Measurements from ENCODE around the gene PCBD1. TPM values are rescaled to one million over a fixed set of nuclear protein-coding genes. Genes with fewer than 3 reads are reported as not detected.

PCBD1 gene
- total RNA-seq, 1 donor from 2014 or later = 54.6 TPM

- no peak for TF ChIP-seq CTCF (IDR thresholded peaks at IDR 0.05; ENCODE audit: insufficient read depth, low read depth, low read length)
- no peak for TF ChIP-seq EZH2 (IDR thresholded peaks at IDR 0.05; ENCODE audit: insufficient read depth, low read length)
- H3K27me3 ChIP-seq (ENCODE audit: insufficient read depth, low read length) = peaks cover 3% of the 10 kb centered on the region
- FAIRE-seq = no peak
- H3K4me1 ChIP-seq (ENCODE audit: insufficient read depth, low read length) = peaks cover 12% of the 10 kb centered on the region
- no peaks in the 10 kb centered on the region for H3K36me3 ChIP-seq (ENCODE audit: insufficient read depth, low read length)
- no peak overlapping the region for H3K4me2 ChIP-seq (ENCODE audit: low read length)
- H3K4me3 Mint-ChIP-seq (ENCODE audit: unreplicated experiment) = no peak overlapping the region
- DNase-seq (ENCODE audit: low read depth) = no peak
- H3K9me3 Mint-ChIP-seq (ENCODE audit: unreplicated experiment) = no peaks in the 10 kb centered on the region
- H3K9ac ChIP-seq (ENCODE audit: low read length) = no peak overlapping the region
- H2AFZ ChIP-seq (ENCODE audit: low read depth, low read length) = no peak overlapping the region
- no peaks in the 10 kb centered on the region for H4K20me1 ChIP-seq (ENCODE audit: insufficient read depth, low read length)
- H3K4me1 Mint-ChIP-seq (ENCODE audit: low read depth, unreplicated experiment) = peaks cover 7% of the 10 kb centered on the region
- no peaks in the 10 kb centered on the region for H3K36me3 Mint-ChIP-seq (ENCODE audit: low read depth, unreplicated experiment)
- no peak overlapping the region for H3K27ac ChIP-seq (ENCODE audit: low read depth, low read length)
- no peak overlapping the region for H3K27ac Mint-ChIP-seq (ENCODE audit: unreplicated experiment)
- H3K79me2 ChIP-seq (ENCODE audit: insufficient read depth, low read length) = no peaks in the 10 kb centered on the region
- no peaks in the 10 kb centered on the region for H3K27me3 Mint-ChIP-seq (ENCODE audit: low read depth, unreplicated experiment)
- H3K9me3 ChIP-seq (ENCODE audit: insufficient read depth, low read depth, low read length) = no peaks in the 10 kb centered on the region
- H3K4me3 ChIP-seq (ENCODE audit: insufficient read depth, low read depth, low read length) = no peak overlapping the region
Observed at GRCh38 chr10:70892631-70893030, 4.3 kb upstream of the PCBD1 start.

GRCh38 chr10:70891627-70892026 lies 3.3 kb upstream of the PCBD1 start:
- Histone ChIP-seq H3K27me3 (ENCODE audit: insufficient read depth, low read length) (peaks cover 3% of the 10 kb centered on the region), H3K4me2 (ENCODE audit: low read length) (peak overlapping the region; percentile 17), H4K20me1 (ENCODE audit: insufficient read depth, low read length) (no peaks in the 10 kb centered on the region), H2AFZ (ENCODE audit: low read depth, low read length) (no peak overlapping the region), H3K27ac (ENCODE audit: low read depth, low read length) (no peak overlapping the region), H3K4me3 (ENCODE audit: insufficient read depth, low read depth, low read length) (no peak overlapping the region), H3K79me2 (ENCODE audit: insufficient read depth, low read length) (no peaks in the 10 kb centered on the region), H3K36me3 (ENCODE audit: insufficient read depth, low read length) (no peaks in the 10 kb centered on the region), H3K9me3 (ENCODE audit: insufficient read depth, low read depth, low read length) (no peaks in the 10 kb centered on the region), H3K9ac (ENCODE audit: low read length) (no peak overlapping the region), H3K4me1 (ENCODE audit: insufficient read depth, low read length) (peaks cover 12% of the 10 kb centered on the region)
- Mint-ChIP-seq H3K9me3 (ENCODE audit: unreplicated experiment) (no peaks in the 10 kb centered on the region), H3K36me3 (ENCODE audit: low read depth, unreplicated experiment) (no peaks in the 10 kb centered on the region), H3K4me1 (ENCODE audit: low read depth, unreplicated experiment) (peaks cover 10% of the 10 kb centered on the region), H3K27me3 (ENCODE audit: low read depth, unreplicated experiment) (no peaks in the 10 kb centered on the region), H3K27ac (ENCODE audit: unreplicated experiment) (no peak overlapping the region), H3K4me3 (ENCODE audit: unreplicated experiment) (no peak overlapping the region)
- TF ChIP-seq EZH2 (IDR thresholded peaks at IDR 0.05; ENCODE audit: insufficient read depth, low read length) (no peak), CTCF (IDR thresholded peaks at IDR 0.05; ENCODE audit: insufficient read depth, low read depth, low read length) (no peak)
- DNase-seq (ENCODE audit: low read depth) (peak; percentile 29), FAIRE-seq (no peak)

- no peaks in the 10 kb centered on the region for H3K9me3 ChIP-seq (ENCODE audit: insufficient read depth, low read depth, low read length)
- no peaks in the 10 kb centered on the region for H3K9me3 Mint-ChIP-seq (ENCODE audit: unreplicated experiment)
- no peak overlapping the region for H3K4me3 Mint-ChIP-seq (ENCODE audit: unreplicated experiment)
- no peak overlapping the region for H3K27ac ChIP-seq (ENCODE audit: low read depth, low read length)
- H3K79me2 ChIP-seq (ENCODE audit: insufficient read depth, low read length) = no peaks in the 10 kb centered on the region
- H3K4me1 Mint-ChIP-seq (ENCODE audit: low read depth, unreplicated experiment) = peaks cover 10% of the 10 kb centered on the region
- H3K27me3 ChIP-seq (ENCODE audit: insufficient read depth, low read length) = peaks cover 3% of the 10 kb centered on the region
- H3K36me3 Mint-ChIP-seq (ENCODE audit: low read depth, unreplicated experiment) = no peaks in the 10 kb centered on the region
- peaks cover 12% of the 10 kb centered on the region for H3K4me1 ChIP-seq (ENCODE audit: insufficient read depth, low read length)
- H3K4me3 ChIP-seq (ENCODE audit: insufficient read depth, low read depth, low read length) = no peak overlapping the region
- FAIRE-seq = no peak
- H3K27me3 Mint-ChIP-seq (ENCODE audit: low read depth, unreplicated experiment) = no peaks in the 10 kb centered on the region
- H4K20me1 ChIP-seq (ENCODE audit: insufficient read depth, low read length) = peaks cover 3% of the 10 kb centered on the region
- TF ChIP-seq CTCF (IDR thresholded peaks at IDR 0.05; ENCODE audit: insufficient read depth, low read depth, low read length) (no peak), EZH2 (IDR thresholded peaks at IDR 0.05; ENCODE audit: insufficient read depth, low read length) (no peak)
- H3K27ac Mint-ChIP-seq (ENCODE audit: unreplicated experiment) = no peak overlapping the region
- DNase-seq (ENCODE audit: low read depth) = no peak
- H3K36me3 ChIP-seq (ENCODE audit: insufficient read depth, low read length) = no peaks in the 10 kb centered on the region
- no peak overlapping the region for H2AFZ ChIP-seq (ENCODE audit: low read depth, low read length)
- H3K4me2 ChIP-seq (ENCODE audit: low read length) = peak overlapping the region; percentile 17
- no peak overlapping the region for H3K9ac ChIP-seq (ENCODE audit: low read length)
Observed at GRCh38 chr10:70890917-70891431, 2.6 kb upstream of the PCBD1 start.
